WTC11 (cell line): ENCODE results near the gene RAN. TPM values are rescaled to one million over a fixed set of nuclear protein-coding genes. Genes with fewer than 3 reads are reported as not detected.
"Not testable (repeated sequence)": the region's sequence is repeated elsewhere in the genome, so short reads cannot be mapped to it uniquely, and the experiment has no call there.

Experiments used
- ATAC-seq: fragments of 200-7000 bp; cut with Tn5 transposase; 2 replicates; pipeline ENCODE4 v1.10.0; 2021; ENCODE audit warnings: mild to moderate bottlenecking, moderate library complexity
- CTCF ChIA-PET: fragments of 300-600 bp; sonication (Branson Sonifier 250); formaldehyde crosslinking; loops from one replicate; lab custom pipeline; 2021; ENCODE audit warnings: antibody characterized with exemption; lab: Charles Lee
- POLR2A ChIA-PET: fragments of 350-600 bp; sonication (Branson Sonifier 250); formaldehyde crosslinking; loops from one replicate; lab custom pipeline; 2021; ENCODE audit warnings: antibody characterized with exemption; lab: Charles Lee
- DNase-seq: peaks from one replicate; pipeline ENCODE4 v3.0.0; 2021; ENCODE audit warnings: low spot score
- H3K27ac Mint-ChIP-seq: 2 replicates; pipeline ENCODE4 v1.8.0; 2021; ENCODE audit warnings: mixed read lengths
- H3K27me3 Mint-ChIP-seq: 2 replicates; pipeline ENCODE4 v1.8.0; 2021; ENCODE audit warnings: low read depth, mild to moderate bottlenecking, moderate library complexity, mixed read lengths
- H3K36me3 Mint-ChIP-seq: 2 replicates; pipeline ENCODE4 v1.8.0; 2021; ENCODE audit warnings: mixed read lengths
- H3K4me1 Mint-ChIP-seq: 2 replicates; pipeline ENCODE4 v1.8.0; 2022; ENCODE audit warnings: mixed read lengths
- H3K4me3 Mint-ChIP-seq: 2 replicates; pipeline ENCODE4 v1.8.0; 2021; ENCODE audit warnings: mild to moderate bottlenecking, moderate library complexity, mixed read lengths
- H3K9me3 Mint-ChIP-seq: 2 replicates; pipeline ENCODE4 v1.8.0; 2021; ENCODE audit warnings: mixed read lengths
- EMX1 ChIP-seq: fragments of 250-450 bp; sonication (Bioruptor Pico); IDR thresholded peaks from 2 replicates; pipeline ENCODE4 v1.8.0; 2021; ENCODE audit warnings: mild to moderate bottlenecking
- ESRRA ChIP-seq: sonication (generic); formaldehyde crosslinking; IDR thresholded peaks from 2 replicates; pipeline ENCODE4 v1.8.1; 2022; ENCODE audit warnings: mild to moderate bottlenecking, missing genetic modification reagents, borderline replicate concordance
- FOXP4 ChIP-seq: sonication (generic); formaldehyde crosslinking; IDR thresholded peaks from 2 replicates; pipeline ENCODE4 v1.8.0; 2022; ENCODE audit warnings: mild to moderate bottlenecking, missing genetic modification reagents
- GTF2I ChIP-seq: fragments of 250-450 bp; sonication (Bioruptor Pico); conservative IDR thresholded peaks from 2 replicates; pipeline ENCODE4 v1.4.0; 2021; ENCODE audit warnings: mild to moderate bottlenecking
- JUN ChIP-seq: sonication (generic); formaldehyde crosslinking; IDR thresholded peaks from 2 replicates; pipeline ENCODE4 v1.8.0; 2023; ENCODE audit warnings: mild to moderate bottlenecking, missing genetic modification reagents
- MAX ChIP-seq: sonication (generic); formaldehyde crosslinking; IDR thresholded peaks from 2 replicates; pipeline ENCODE4 v1.8.0; 2022; ENCODE audit warnings: mild to moderate bottlenecking, missing genetic modification reagents
- NFATC4 ChIP-seq: fragments of 250-450 bp; sonication (Bioruptor Pico); IDR thresholded peaks from 2 replicates; pipeline ENCODE4 v1.9.0; 2021; ENCODE audit warnings: mild to moderate bottlenecking
- NFE2L1 ChIP-seq: sonication (generic); formaldehyde crosslinking; IDR thresholded peaks from 2 replicates; pipeline ENCODE4 v1.8.1; 2023; ENCODE audit warnings: missing genetic modification reagents
- NFYB ChIP-seq: sonication (generic); formaldehyde crosslinking; conservative IDR thresholded peaks from 2 replicates; pipeline ENCODE4 v1.8.0; 2022; ENCODE audit warnings: low read depth, missing genetic modification reagents
- NR3C1 ChIP-seq: sonication (generic); formaldehyde crosslinking; conservative IDR thresholded peaks from 2 replicates; pipeline ENCODE4 v1.8.1; 2023; ENCODE audit warnings: low read depth, mild to moderate bottlenecking, missing genetic modification reagents
- ZBTB43 ChIP-seq: sonication (generic); formaldehyde crosslinking; IDR thresholded peaks from 2 replicates; pipeline ENCODE4 v1.8.1; 2023; ENCODE audit warnings: mild to moderate bottlenecking, missing genetic modification reagents
- ZMAT4 ChIP-seq: fragments of 250-450 bp; sonication (Bioruptor Pico); IDR thresholded peaks from 2 replicates; pipeline ENCODE4 v1.9.0; 2021; ENCODE audit warnings: mild to moderate bottlenecking
- ZSCAN18 ChIP-seq: fragments of 250-450 bp; sonication (Bioruptor Pico); IDR thresholded peaks from 2 replicates; pipeline ENCODE4 v2.1.2; 2022; ENCODE audit warnings: mild to moderate bottlenecking, moderate library complexity
- total RNA-seq: library from RNA; stranded (reverse); gene quantifications from 3 replicates; pipeline ENCODE4 v1.2.3, GENCODE V29; 2021

The RAN gene
- total RNA-seq, 1 experiment from 2014 or later, result 1,745 TPM

GRCh38 chr12:130881046-130881445 lies 9.2 kb downstream of the RAN start:
- Mint-ChIP-seq H3K4me3 (no peak overlapping the region), H3K36me3 (peaks cover 17% of the 10 kb centered on the region), H3K27ac (no peak overlapping the region), H3K27me3 (no peaks in the 10 kb centered on the region), H3K9me3 (no peaks in the 10 kb centered on the region), H3K4me1 (peaks cover 32% of the 10 kb centered on the region)
- DNase-seq (no peak), ATAC-seq (no peak)
- POLR2A ChIA-PET, result interaction anchor here (1.2 kb wide), 1 partner anchor 28 kb away, joined by 3 read pairs; no protein-coding TSS in a partner anchor
- no peak for TF ChIP-seq MAX (CRISPR knock-in tag)
- no peak for TF ChIP-seq FOXP4 (CRISPR knock-in tag)
- CTCF ChIA-PET, result interaction anchor here (0.6 kb wide), 1 partner anchor 12 kb away, joined by 3 read pairs; no protein-coding TSS in a partner anchor

- Mint-ChIP-seq H3K4me3 (no peak overlapping the region), H3K27me3 (no peaks in the 10 kb centered on the region), H3K9me3 (no peaks in the 10 kb centered on the region), H3K4me1 (peaks cover 27% of the 10 kb centered on the region), H3K27ac (no peak overlapping the region), H3K36me3 (peaks cover 12% of the 10 kb centered on the region)
- ATAC-seq, result no peak
- ChIA-PET CTCF (no interaction called here), POLR2A (no interaction called here)
- DNase-seq, result no peak
- no peak for TF ChIP-seq NFATC4 (CRISPR knock-in tag)
- TF ChIP-seq EMX1, result no peak
- TF ChIP-seq JUN (CRISPR knock-in tag), result no peak
- TF ChIP-seq GTF2I (CRISPR knock-in tag), result no peak
- TF ChIP-seq ZSCAN18 (CRISPR knock-in tag), result no peak
Observed at GRCh38 chr12:130881548-130881947, 9.7 kb downstream of the RAN start.

- H3K4me3 Mint-ChIP-seq, H3K4me1 Mint-ChIP-seq, DNase-seq, H3K27me3 Mint-ChIP-seq, POLR2A ChIA-PET, H3K27ac Mint-ChIP-seq, ATAC-seq, H3K36me3 Mint-ChIP-seq, CTCF ChIA-PET, H3K9me3 Mint-ChIP-seq: not testable (repeated sequence)
Observed at GRCh38 chr12:130887190-130887589, 15.3 kb downstream of the RAN start.

- H3K9me3 Mint-ChIP-seq, result peaks cover 7% of the 10 kb centered on the region
- ChIA-PET POLR2A (no interaction called here), CTCF (no interaction called here)
- no peaks in the 10 kb centered on the region for H3K4me1 Mint-ChIP-seq
- no peak overlapping the region for H3K27ac Mint-ChIP-seq
- TF ChIP-seq NR3C1 (CRISPR knock-in tag) (no peak), ESRRA (no peak), ZMAT4 (CRISPR knock-in tag) (no peak), NFYB (CRISPR knock-in tag) (no peak), ZBTB43 (CRISPR knock-in tag) (no peak), NFE2L1 (CRISPR knock-in tag) (no peak)
- no peak overlapping the region for H3K4me3 Mint-ChIP-seq
- no peak for ATAC-seq
- no peaks in the 10 kb centered on the region for H3K27me3 Mint-ChIP-seq
- H3K36me3 Mint-ChIP-seq, result peaks cover 4% of the 10 kb centered on the region; the same call in 1 of the 2 replicates
- no peak for DNase-seq
Observed at GRCh38 chr12:130904064-130904463, 32.2 kb downstream of the RAN start.

GRCh38 chr12:130904936-130905455 lies 33.1 kb downstream of the RAN start:
- H3K27ac Mint-ChIP-seq, DNase-seq, H3K4me3 Mint-ChIP-seq, POLR2A ChIA-PET, CTCF ChIA-PET, H3K36me3 Mint-ChIP-seq, H3K27me3 Mint-ChIP-seq, H3K4me1 Mint-ChIP-seq, ATAC-seq: not testable (repeated sequence)
- peaks cover 14% of the 10 kb centered on the region for H3K9me3 Mint-ChIP-seq
